HEK293 (cell line): ENCODE data around the gene COPG2.

Experiments
- CTCF ChIA-PET: fragments of 350-600 bp; formaldehyde crosslinking; extraction: SDS; loops from one replicate; lab custom pipeline; 2021; ENCODE audit warnings: antibody characterized with exemption; lab: Yijun Ruan, JAX
- POLR2A ChIA-PET: fragments of 300-600 bp; formaldehyde crosslinking; extraction: SDS; loops from one replicate; lab custom pipeline; 2020; ENCODE audit warnings: antibody characterized with exemption, inconsistent platforms; lab: Yijun Ruan, JAX
- H3K27ac ChIP-seq: fragments of 200-500 bp; sonication (Bioruptor generic); 2 replicates; pipeline ENCODE4 v1.5.1; 2014; ENCODE audit warnings: low read depth, low read length, control low read depth, inconsistent platforms; ENCODE audit errors: extremely low read depth
- H3K36me3 ChIP-seq, 2 experiments: fragments of 200-500 bp in 1 of 2; sonication (Bioruptor generic) in 1 of 2; 1 replicate in 1 of 2; 2 replicates in 1 of 2; pipeline ENCODE4 v1.5.1; 2014 to 2017; ENCODE audit warnings: inconsistent platforms in 2 of 2, low read length in 2 of 2; ENCODE audit not compliant: control insufficient read depth in 2 of 2, insufficient read depth in 1 of 2
- H3K4me1 ChIP-seq: fragments of 200-500 bp; sonication (Bioruptor generic); 2 replicates; pipeline ENCODE4 v1.5.1; 2014; ENCODE audit warnings: mild to moderate bottlenecking, low read length, inconsistent platforms; ENCODE audit not compliant: control insufficient read depth, insufficient read depth
- H3K4me3 ChIP-seq: 2 replicates; pipeline ENCODE4 v1.5.1; 2011; ENCODE audit warnings: low read depth, mild to moderate bottlenecking, control low read depth, low read length, moderate library complexity
- H3K9me3 ChIP-seq: fragments of 200-500 bp; sonication (Bioruptor generic); 2 replicates; pipeline ENCODE4 v1.5.1; 2014; ENCODE audit warnings: low read depth, low read length, inconsistent platforms; ENCODE audit not compliant: control insufficient read depth, insufficient read depth
- KLF7 ChIP-seq: fragments of 450-650 bp; formaldehyde crosslinking; IDR thresholded peaks from 2 replicates; pipeline ENCODE4 v1.5.1; 2016; ENCODE audit warnings: missing biosample characterization, missing genetic modification characterization, borderline replicate concordance
- MEIS1 ChIP-seq: sonication (generic); formaldehyde crosslinking; IDR thresholded peaks from 2 replicates; pipeline ENCODE4 v1.8.1; 2022; ENCODE audit warnings: missing genetic modification reagents, mild to moderate bottlenecking, borderline replicate concordance
- OSR2 ChIP-seq: fragments of 450-650 bp; formaldehyde crosslinking; IDR thresholded peaks from 2 replicates; pipeline ENCODE4 v1.5.1; 2016; ENCODE audit warnings: missing biosample characterization, missing genetic modification characterization
- REPIN1 ChIP-seq: fragments of 450-650 bp; formaldehyde crosslinking; IDR thresholded peaks from 2 replicates; pipeline ENCODE4 v1.5.1; 2017; ENCODE audit warnings: missing biosample characterization, missing genetic modification characterization, low read depth
- YY2 ChIP-seq: fragments of 450-650 bp; formaldehyde crosslinking; IDR thresholded peaks from 2 replicates; pipeline ENCODE4 v1.5.1; 2016; ENCODE audit warnings: missing biosample characterization, missing genetic modification characterization
- ZBTB1 ChIP-seq: fragments of 450-650 bp; formaldehyde crosslinking; IDR thresholded peaks from 2 replicates; pipeline ENCODE4 v1.5.1; 2016; ENCODE audit warnings: missing biosample characterization, missing genetic modification characterization
- ZBTB17 ChIP-seq: fragments of 450-650 bp; formaldehyde crosslinking; IDR thresholded peaks from 2 replicates; pipeline ENCODE4 v1.5.1; 2016; ENCODE audit warnings: missing biosample characterization, missing genetic modification characterization
- ZNF155 ChIP-seq: fragments of 450-650 bp; formaldehyde crosslinking; IDR thresholded peaks from 2 replicates; pipeline ENCODE4 v1.5.1; 2016; ENCODE audit warnings: missing biosample characterization, missing genetic modification characterization
- ZNF335 ChIP-seq: fragments of 450-650 bp; formaldehyde crosslinking; conservative IDR thresholded peaks from 2 replicates; pipeline ENCODE4 v1.5.1; 2016; ENCODE audit warnings: missing biosample characterization, missing genetic modification characterization
- ZNF426 ChIP-seq: fragments of 450-650 bp; formaldehyde crosslinking; IDR thresholded peaks from 2 replicates; pipeline ENCODE4 v1.5.1; 2017; ENCODE audit warnings: missing biosample characterization, missing genetic modification characterization, mild to moderate bottlenecking, inconsistent platforms, moderate library complexity
- ZNF473 ChIP-seq: fragments of 450-650 bp; formaldehyde crosslinking; IDR thresholded peaks from 2 replicates; pipeline ENCODE4 v1.5.1; 2017; ENCODE audit warnings: missing biosample characterization, missing genetic modification characterization
- ZNF600 ChIP-seq: fragments of 450-650 bp; formaldehyde crosslinking; IDR thresholded peaks from 2 replicates; pipeline ENCODE4 v1.5.1; 2016; ENCODE audit warnings: missing biosample characterization, missing genetic modification characterization
- ZNF623 ChIP-seq: fragments of 450-650 bp; formaldehyde crosslinking; IDR thresholded peaks from 2 replicates; pipeline ENCODE4 v1.5.1; 2016; ENCODE audit warnings: missing biosample characterization, missing genetic modification characterization
- ZNF664 ChIP-seq: fragments of 450-650 bp; formaldehyde crosslinking; IDR thresholded peaks from 2 replicates; pipeline ENCODE4 v1.5.1; 2016; ENCODE audit warnings: missing biosample characterization, missing genetic modification characterization
- ZNF768 ChIP-seq: fragments of 450-650 bp; formaldehyde crosslinking; IDR thresholded peaks from 2 replicates; pipeline ENCODE4 v1.5.1; 2018; ENCODE audit warnings: missing biosample characterization, mild to moderate bottlenecking, missing genetic modification characterization
- ZXDB ChIP-seq: fragments of 450-650 bp; formaldehyde crosslinking; IDR thresholded peaks from 2 replicates; pipeline ENCODE4 v1.5.1; 2016; ENCODE audit warnings: missing biosample characterization, missing genetic modification characterization
- TF ChIP-seq, protein P1 (sequence below): fragments of 450-650 bp; formaldehyde crosslinking; IDR thresholded peaks from 2 replicates; pipeline ENCODE4 v1.5.1; 2017; ENCODE audit warnings: missing biosample characterization, missing genetic modification characterization
- TF ChIP-seq, protein P2 (sequence below): fragments of 450-650 bp; IDR thresholded peaks from 2 replicates; pipeline ENCODE4 v1.5.1; 2018; ENCODE audit warnings: missing biosample characterization, mild to moderate bottlenecking, missing genetic modification characterization
- TF ChIP-seq, protein P3 (sequence below): fragments of 450-650 bp; formaldehyde crosslinking; IDR thresholded peaks from 2 replicates; pipeline ENCODE4 v1.5.1; 2016; ENCODE audit warnings: missing biosample characterization, missing genetic modification characterization
- TF ChIP-seq, protein P4 (sequence below): fragments of 450-650 bp; formaldehyde crosslinking; IDR thresholded peaks from 2 replicates; pipeline ENCODE4 v1.5.1; 2016; ENCODE audit warnings: missing biosample characterization, missing genetic modification characterization, borderline replicate concordance
- TF ChIP-seq, protein P5 (sequence below): fragments of 450-650 bp; formaldehyde crosslinking; IDR thresholded peaks from 2 replicates; pipeline ENCODE4 v1.5.1; 2017; ENCODE audit warnings: missing biosample characterization, missing genetic modification characterization
- TF ChIP-seq, protein P6 (sequence below): fragments of 450-650 bp; IDR thresholded peaks from 2 replicates; pipeline ENCODE4 v1.5.1; 2018; ENCODE audit warnings: missing biosample characterization, missing genetic modification characterization
- TF ChIP-seq, protein P7 (sequence below): fragments of 450-650 bp; formaldehyde crosslinking; IDR thresholded peaks from 2 replicates; pipeline ENCODE4 v1.5.1; 2016; ENCODE audit warnings: missing biosample characterization, missing genetic modification characterization

The COPG2 gene

DNA sequence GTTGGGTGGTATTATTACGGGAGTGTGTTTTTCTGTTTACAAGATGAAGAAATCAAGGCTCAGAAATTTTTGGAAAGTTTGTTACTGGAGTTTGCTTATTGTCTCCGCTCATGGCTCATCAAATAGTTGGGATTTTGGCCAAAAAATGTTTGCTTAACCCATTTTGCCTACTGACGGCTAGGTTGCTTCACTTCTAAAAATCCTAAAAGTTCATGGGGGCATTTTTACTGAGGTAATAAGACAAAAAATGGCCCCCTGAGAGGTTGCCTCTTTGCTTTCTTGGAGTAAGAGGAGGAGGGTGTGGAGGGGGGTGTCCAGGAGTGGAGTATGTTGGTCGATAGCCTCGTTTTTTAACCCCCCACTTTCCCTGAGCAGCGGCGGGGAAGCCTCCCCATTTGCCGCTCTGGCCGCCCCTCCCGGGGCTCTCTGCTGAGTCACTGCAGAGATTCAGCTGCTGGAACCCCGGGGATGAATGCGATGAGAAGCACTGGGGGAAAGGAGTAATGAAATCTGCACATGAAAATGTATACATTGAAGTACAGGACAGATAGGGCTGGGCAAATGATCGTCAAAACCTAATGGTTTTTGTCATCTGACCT is 175.2 kb downstream of the COPG2 start:
- no peaks in the 10 kb centered on the region for H3K9me3 ChIP-seq
- peak overlapping the region; percentile 42 for H3K4me3 ChIP-seq
- ChIA-PET POLR2A (no interaction called here), CTCF (no interaction called here)
- TF ChIP-seq, protein P1, sequence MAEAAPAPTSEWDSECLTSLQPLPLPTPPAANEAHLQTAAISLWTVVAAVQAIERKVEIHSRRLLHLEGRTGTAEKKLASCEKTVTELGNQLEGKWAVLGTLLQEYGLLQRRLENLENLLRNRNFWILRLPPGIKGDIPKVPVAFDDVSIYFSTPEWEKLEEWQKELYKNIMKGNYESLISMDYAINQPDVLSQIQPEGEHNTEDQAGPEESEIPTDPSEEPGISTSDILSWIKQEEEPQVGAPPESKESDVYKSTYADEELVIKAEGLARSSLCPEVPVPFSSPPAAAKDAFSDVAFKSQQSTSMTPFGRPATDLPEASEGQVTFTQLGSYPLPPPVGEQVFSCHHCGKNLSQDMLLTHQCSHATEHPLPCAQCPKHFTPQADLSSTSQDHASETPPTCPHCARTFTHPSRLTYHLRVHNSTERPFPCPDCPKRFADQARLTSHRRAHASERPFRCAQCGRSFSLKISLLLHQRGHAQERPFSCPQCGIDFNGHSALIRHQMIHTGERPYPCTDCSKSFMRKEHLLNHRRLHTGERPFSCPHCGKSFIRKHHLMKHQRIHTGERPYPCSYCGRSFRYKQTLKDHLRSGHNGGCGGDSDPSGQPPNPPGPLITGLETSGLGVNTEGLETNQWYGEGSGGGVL (tag by site-specific recombination): peak; percentile 82
- peak; percentile 18; the same call in 1 of the 2 replicates for TF ChIP-seq ZNF335 (tag by site-specific recombination)
- no peak for TF ChIP-seq YY2
- TF ChIP-seq ZNF600: no peak
- TF ChIP-seq ZBTB1 (tag by site-specific recombination): no peak
- no peaks in the 10 kb centered on the region for H3K36me3 ChIP-seq
- H3K27ac ChIP-seq: no peak overlapping the region
- H3K4me1 ChIP-seq: no peaks in the 10 kb centered on the region

DNA sequence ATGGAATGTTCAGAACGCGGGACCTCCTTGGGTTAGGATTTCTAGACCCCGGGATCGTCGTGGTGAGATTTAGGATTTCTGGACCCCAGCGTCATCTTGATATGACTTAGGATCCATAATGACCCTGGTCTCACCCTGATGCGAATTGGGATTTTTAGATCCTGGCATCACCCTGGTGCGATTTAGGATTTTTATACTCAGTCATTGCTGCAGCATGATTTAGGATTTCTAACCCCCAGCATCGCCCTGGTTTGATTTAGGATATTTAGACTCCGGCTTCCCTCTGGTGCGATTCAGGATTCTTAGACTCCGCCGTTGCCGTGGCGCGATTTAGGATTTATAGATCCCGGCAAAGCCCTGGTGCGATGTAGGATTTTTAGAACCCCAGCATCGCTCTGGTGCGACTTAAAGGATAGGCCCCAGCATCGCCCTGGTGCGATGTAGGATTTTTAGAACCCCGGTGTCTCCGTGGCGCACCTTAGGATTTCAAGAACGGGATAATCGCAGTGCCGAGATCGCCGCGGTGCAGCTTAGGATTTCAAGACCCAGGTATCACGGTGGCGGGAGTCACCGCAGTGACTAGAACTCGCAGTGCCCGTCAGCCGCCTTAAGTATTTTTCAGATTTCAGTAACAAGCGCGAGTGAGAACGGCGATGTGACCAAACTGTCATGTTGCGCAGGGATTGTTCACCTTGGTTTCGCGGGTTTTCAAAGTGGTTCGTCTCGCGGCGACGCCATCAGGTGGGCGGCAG is 175.8 kb downstream of the COPG2 start:
- no peak overlapping the region for H3K27ac ChIP-seq
- H3K4me1 ChIP-seq: no peaks in the 10 kb centered on the region
- no peaks in the 10 kb centered on the region for H3K36me3 ChIP-seq
- no peaks in the 10 kb centered on the region for H3K9me3 ChIP-seq
- CTCF ChIA-PET: no interaction called here
- POLR2A ChIA-PET: no interaction called here
- H3K4me3 ChIP-seq: peak overlapping the region; percentile 42
- no peak for TF ChIP-seq MEIS1 (CRISPR knock-in tag)
- no peak for TF ChIP-seq ZNF426 (tag by site-specific recombination)
- TF ChIP-seq ZNF768 (tag by site-specific recombination): no peak
- no peak for TF ChIP-seq ZNF155 (tag by site-specific recombination)
- no peak for TF ChIP-seq KLF7 (tag by site-specific recombination)
- TF ChIP-seq ZBTB17 (tag by site-specific recombination): peak; percentile 33; the same call in 1 of the 2 replicates
- no peak for TF ChIP-seq ZNF473 (tag by site-specific recombination)
- TF ChIP-seq, protein P2, sequence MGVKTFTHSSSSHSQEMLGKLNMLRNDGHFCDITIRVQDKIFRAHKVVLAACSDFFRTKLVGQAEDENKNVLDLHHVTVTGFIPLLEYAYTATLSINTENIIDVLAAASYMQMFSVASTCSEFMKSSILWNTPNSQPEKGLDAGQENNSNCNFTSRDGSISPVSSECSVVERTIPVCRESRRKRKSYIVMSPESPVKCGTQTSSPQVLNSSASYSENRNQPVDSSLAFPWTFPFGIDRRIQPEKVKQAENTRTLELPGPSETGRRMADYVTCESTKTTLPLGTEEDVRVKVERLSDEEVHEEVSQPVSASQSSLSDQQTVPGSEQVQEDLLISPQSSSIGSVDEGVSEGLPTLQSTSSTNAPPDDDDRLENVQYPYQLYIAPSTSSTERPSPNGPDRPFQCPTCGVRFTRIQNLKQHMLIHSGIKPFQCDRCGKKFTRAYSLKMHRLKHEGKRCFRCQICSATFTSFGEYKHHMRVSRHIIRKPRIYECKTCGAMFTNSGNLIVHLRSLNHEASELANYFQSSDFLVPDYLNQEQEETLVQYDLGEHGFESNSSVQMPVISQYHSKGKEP (tag by site-specific recombination): no peak
- TF ChIP-seq, protein P3, sequence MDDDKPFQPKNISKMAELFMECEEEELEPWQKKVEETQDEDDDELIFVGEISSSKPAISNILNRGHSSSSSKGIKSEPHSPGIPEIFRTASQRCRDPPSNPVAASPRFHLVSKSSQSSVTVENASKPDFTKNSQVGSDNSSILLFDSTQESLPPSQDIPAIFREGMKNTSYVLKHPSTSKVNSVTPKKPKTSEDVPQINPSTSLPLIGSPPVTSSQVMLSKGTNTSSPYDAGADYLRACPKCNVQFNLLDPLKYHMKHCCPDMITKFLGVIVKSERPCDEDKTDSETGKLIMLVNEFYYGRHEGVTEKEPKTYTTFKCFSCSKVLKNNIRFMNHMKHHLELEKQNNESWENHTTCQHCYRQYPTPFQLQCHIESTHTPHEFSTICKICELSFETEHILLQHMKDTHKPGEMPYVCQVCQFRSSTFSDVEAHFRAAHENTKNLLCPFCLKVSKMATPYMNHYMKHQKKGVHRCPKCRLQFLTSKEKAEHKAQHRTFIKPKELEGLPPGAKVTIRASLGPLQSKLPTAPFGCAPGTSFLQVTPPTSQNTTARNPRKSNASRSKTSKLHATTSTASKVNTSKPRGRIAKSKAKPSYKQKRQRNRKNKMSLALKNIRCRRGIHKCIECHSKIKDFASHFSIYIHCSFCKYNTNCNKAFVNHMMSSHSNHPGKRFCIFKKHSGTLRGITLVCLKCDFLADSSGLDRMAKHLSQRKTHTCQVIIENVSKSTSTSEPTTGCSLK (tag by site-specific recombination): no peak
- TF ChIP-seq, protein P4, sequence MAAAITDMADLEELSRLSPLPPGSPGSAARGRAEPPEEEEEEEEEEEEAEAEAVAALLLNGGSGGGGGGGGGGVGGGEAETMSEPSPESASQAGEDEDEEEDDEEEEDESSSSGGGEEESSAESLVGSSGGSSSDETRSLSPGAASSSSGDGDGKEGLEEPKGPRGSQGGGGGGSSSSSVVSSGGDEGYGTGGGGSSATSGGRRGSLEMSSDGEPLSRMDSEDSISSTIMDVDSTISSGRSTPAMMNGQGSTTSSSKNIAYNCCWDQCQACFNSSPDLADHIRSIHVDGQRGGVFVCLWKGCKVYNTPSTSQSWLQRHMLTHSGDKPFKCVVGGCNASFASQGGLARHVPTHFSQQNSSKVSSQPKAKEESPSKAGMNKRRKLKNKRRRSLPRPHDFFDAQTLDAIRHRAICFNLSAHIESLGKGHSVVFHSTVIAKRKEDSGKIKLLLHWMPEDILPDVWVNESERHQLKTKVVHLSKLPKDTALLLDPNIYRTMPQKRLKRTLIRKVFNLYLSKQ (tag by site-specific recombination): no peak
- TF ChIP-seq, protein P5, sequence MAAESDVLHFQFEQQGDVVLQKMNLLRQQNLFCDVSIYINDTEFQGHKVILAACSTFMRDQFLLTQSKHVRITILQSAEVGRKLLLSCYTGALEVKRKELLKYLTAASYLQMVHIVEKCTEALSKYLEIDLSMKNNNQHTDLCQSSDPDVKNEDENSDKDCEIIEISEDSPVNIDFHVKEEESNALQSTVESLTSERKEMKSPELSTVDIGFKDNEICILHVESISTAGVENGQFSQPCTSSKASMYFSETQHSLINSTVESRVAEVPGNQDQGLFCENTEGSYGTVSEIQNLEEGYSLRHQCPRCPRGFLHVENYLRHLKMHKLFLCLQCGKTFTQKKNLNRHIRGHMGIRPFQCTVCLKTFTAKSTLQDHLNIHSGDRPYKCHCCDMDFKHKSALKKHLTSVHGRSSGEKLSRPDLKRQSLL (tag by site-specific recombination): no peak
- TF ChIP-seq ZNF623: no peak
- TF ChIP-seq, protein P6, sequence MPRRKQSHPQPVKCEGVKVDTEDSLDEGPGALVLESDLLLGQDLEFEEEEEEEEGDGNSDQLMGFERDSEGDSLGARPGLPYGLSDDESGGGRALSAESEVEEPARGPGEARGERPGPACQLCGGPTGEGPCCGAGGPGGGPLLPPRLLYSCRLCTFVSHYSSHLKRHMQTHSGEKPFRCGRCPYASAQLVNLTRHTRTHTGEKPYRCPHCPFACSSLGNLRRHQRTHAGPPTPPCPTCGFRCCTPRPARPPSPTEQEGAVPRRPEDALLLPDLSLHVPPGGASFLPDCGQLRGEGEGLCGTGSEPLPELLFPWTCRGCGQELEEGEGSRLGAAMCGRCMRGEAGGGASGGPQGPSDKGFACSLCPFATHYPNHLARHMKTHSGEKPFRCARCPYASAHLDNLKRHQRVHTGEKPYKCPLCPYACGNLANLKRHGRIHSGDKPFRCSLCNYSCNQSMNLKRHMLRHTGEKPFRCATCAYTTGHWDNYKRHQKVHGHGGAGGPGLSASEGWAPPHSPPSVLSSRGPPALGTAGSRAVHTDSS (tag by site-specific recombination): no peak
- no peak for TF ChIP-seq ZXDB (tag by site-specific recombination)
- TF ChIP-seq REPIN1: no peak
- TF ChIP-seq YY2: no peak
- no peak for TF ChIP-seq OSR2 (tag by site-specific recombination)
- TF ChIP-seq ZNF664 (tag by site-specific recombination): no peak
- TF ChIP-seq, protein P7, sequence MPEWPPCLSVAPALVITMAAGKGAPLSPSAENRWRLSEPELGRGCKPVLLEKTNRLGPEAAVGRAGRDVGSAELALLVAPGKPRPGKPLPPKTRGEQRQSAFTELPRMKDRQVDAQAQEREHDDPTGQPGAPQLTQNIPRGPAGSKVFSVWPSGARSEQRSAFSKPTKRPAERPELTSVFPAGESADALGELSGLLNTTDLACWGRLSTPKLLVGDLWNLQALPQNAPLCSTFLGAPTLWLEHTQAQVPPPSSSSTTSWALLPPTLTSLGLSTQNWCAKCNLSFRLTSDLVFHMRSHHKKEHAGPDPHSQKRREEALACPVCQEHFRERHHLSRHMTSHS (tag by site-specific recombination): no peak
